Right ventricle myocardium inferior (tissue), 1 donor: ENCODE results near the gene KRT74. TPM values are rescaled to one million over a fixed set of nuclear protein-coding genes. Genes with fewer than 3 reads are reported as not detected.

Source experiments
- ATAC-seq: fragments of 200-7000 bp; cut with Tn5 transposase; one replicate; pipeline ENCODE4 v1.9.1; 2020; ENCODE audit warnings: mild to moderate bottlenecking, moderate library complexity
- DNase-seq: peaks from one replicate; pipeline ENCODE4 v3.0.0; 2021; ENCODE audit errors: missing footprints
- intact Hi-C: fragments of 100-400 bp; cut with DNase I; formaldehyde crosslinking; loops from one replicate; pipeline ENCODE4 v1.11.0; 2022
- total RNA-seq: library from RNA; stranded (reverse); fragmentation: NEBNext Ultra II Directional; extraction: Animal tissue kit (Norgen Biotek cat#: 25700); gene quantifications from one replicate; pipeline ENCODE4 v1.2.1, GENCODE V29; 2021
- donor health status: DM: no; HTN: yes; CAD: no; lungs with severe emphysema.

The KRT74 gene
- total RNA-seq, 1 donor from 2014 or later = not detected

- no peak for ATAC-seq
- intact Hi-C loops = loop anchor here (5.0 to 10.0 kb wide), 2 partner anchors 87 to 394 kb away; no protein-coding TSS in a partner anchor
- DNase-seq = no peak
These were observed 6.9 kb upstream of the KRT74 start for GRCh38 chr12:52580496-52580895.

- intact Hi-C loops = loop anchor here (5.0 to 10.0 kb wide), 2 partner anchors 88 to 395 kb away; no protein-coding TSS in a partner anchor
- DNase-seq (no peak), ATAC-seq (no peak)
These were observed 6.1 kb upstream of the KRT74 start for GRCh38 chr12:52579468-52580465.

GRCh38 chr12:52578469-52578868, 4.8 kb upstream of the KRT74 start:
- intact Hi-C loops = no loop called here
- ATAC-seq (no peak), DNase-seq (no peak)

GRCh38 chr12:52577316-52577715, 3.7 kb upstream of the KRT74 start:
- intact Hi-C loops = no loop called here
- no peak for DNase-seq
- ATAC-seq = no peak

GRCh38 chr12:52575948-52576347, 2.3 kb upstream of the KRT74 start:
- ATAC-seq (no peak), DNase-seq (no peak)
- intact Hi-C loops = no loop called here

GRCh38 chr12:52575256-52575655, 1.6 kb upstream of the KRT74 start:
- ATAC-seq = no peak
- no peak for DNase-seq
- intact Hi-C loops = no loop called here

GRCh38 chr12:52573306-52573705, 337 bp downstream of the KRT74 start:
- DNase-seq = no peak
- ATAC-seq = no peak
- intact Hi-C loops = no loop called here

GRCh38 chr12:52570511-52570910, 3.1 kb downstream of the KRT74 start:
- DNase-seq (no peak), ATAC-seq (no peak)
- intact Hi-C loops = no loop called here

- no peak for DNase-seq
- ATAC-seq = no peak
- intact Hi-C loops = loop anchor here (10.0 kb wide), 1 partner anchor 183 kb away; the partner anchor contains the start of gene KRT84
These were observed 5.5 kb downstream of the KRT74 start for GRCh38 chr12:52568111-52568510.

- DNase-seq = no peak
- intact Hi-C loops = loop anchor here (10.0 kb wide), 1 partner anchor 182 kb away; the partner anchor contains the start of gene KRT84
- peak; percentile 96 for ATAC-seq
These were observed 6.8 kb downstream of the KRT74 start for GRCh38 chr12:52566847-52567291.

- no peak for DNase-seq
- intact Hi-C loops = loop anchor here (10.0 kb wide), 1 partner anchor 180 kb away; the partner anchor contains the start of gene KRT84
- no peak for ATAC-seq
These were observed 9.1 kb downstream of the KRT74 start for GRCh38 chr12:52564582-52564981.

GRCh38 chr12:52561880-52562449, 11.7 kb downstream of the KRT74 start:
- intact Hi-C loops = loop anchor here (10.0 kb wide), 1 partner anchor 177 kb away; the partner anchor contains the start of gene KRT84
- no peak for DNase-seq
- no peak for ATAC-seq

- DNase-seq (no peak), ATAC-seq (no peak)
- intact Hi-C loops = loop anchor here (10.0 kb wide), 1 partner anchor 175 kb away; the partner anchor contains the start of gene KRT84
These were observed 13.7 kb downstream of the KRT74 start for GRCh38 chr12:52559979-52560378.

- intact Hi-C loops = no loop called here
- DNase-seq (no peak), ATAC-seq (no peak)
These were observed 14.7 kb downstream of the KRT74 start for GRCh38 chr12:52558781-52559445.

GRCh38 chr12:52557476-52557875, 16.2 kb downstream of the KRT74 start:
- ATAC-seq (no peak), DNase-seq (no peak)
- intact Hi-C loops = no loop called here

- intact Hi-C loops = no loop called here
- ATAC-seq (no peak), DNase-seq (no peak)
These were observed 18.1 kb downstream of the KRT74 start for GRCh38 chr12:52555577-52555976.

GRCh38 chr12:52552681-52553195, 20.9 kb downstream of the KRT74 start, which contains the start of gene KRT71:
KRT71 (minus strand) TSS chr12:52553145; CDS start chr12:52553077, 68 bp downstream.
- ATAC-seq (no peak), DNase-seq (no peak)
- intact Hi-C loops = no loop called here

GRCh38 chr12:52552055-52552454, 21.6 kb downstream of the KRT74 start:
- ATAC-seq (no peak), DNase-seq (no peak)
- intact Hi-C loops = no loop called here
